ENCODE measurements around the gene TFEB. TPM values are rescaled to one million over a fixed set of nuclear protein-coding genes. Genes with fewer than 3 reads are reported as not detected.

TFEB gene
- total and polyA plus RNA-seq, 2 donors (not counting 3 experiments of a cell fraction or from before 2014, with no cell fraction given) = 4.9 to 6.6 TPM

GRCh38 chr6:41733707-41734665 is 1.4 kb downstream of the TFEB start:
- Histone ChIP-seq H3K4me2 (ENCODE audit: insufficient read depth, low read length) (peak overlapping the region; percentile 72), H3K36me3 (ENCODE audit: control insufficient read depth in 2 of 2, extremely low read depth in 1 of 2, insufficient read depth in 2 of 2, low read length in 2 of 2) (no peaks in the 10 kb centered on the region), H3K27ac (ENCODE audit: insufficient read depth, low read depth, low read length) (no peak overlapping the region), H3K4me1 (ENCODE audit: control insufficient read depth, extremely low read depth, insufficient read depth, low read length) (peaks cover 20% of the 10 kb centered on the region), H3K9ac (replicated peaks; ENCODE audit: extremely low read depth, insufficient read depth, low read length) (no peak overlapping the region), H3K4me3 (replicated peaks in 1 of 3; ENCODE audit: insufficient read depth in 1 of 3, low read depth in 1 of 3, low read length in 3 of 3) (peak overlapping the region; percentile 47 to 75 (median 70)), H3K9me3 (replicated peaks; ENCODE audit: control insufficient read depth, insufficient read depth, low read length) (no peaks in the 10 kb centered on the region), H3K79me2 (ENCODE audit: control insufficient read depth, insufficient read depth, low read length) (no peaks in the 10 kb centered on the region), H4K20me1 (replicated peaks; ENCODE audit: control insufficient read depth, extremely low read depth, insufficient read depth, low read length) (no peaks in the 10 kb centered on the region), H2AFZ (ENCODE audit: low read depth, low read length) (peak overlapping the region; percentile 91), H3K27me3 (ENCODE audit: control insufficient read depth in 2 of 2, insufficient read depth in 2 of 2, low read length in 2 of 2) (no peaks in the 10 kb centered on the region), H3K9me1 (replicated peaks; ENCODE audit: control insufficient read depth, extremely low read depth, insufficient read depth, low read length) (no peaks in the 10 kb centered on the region)
- BruUV-seq (replicated peaks) = no TSS peak
- ChIA-PET POLR2A (interaction anchor here (0.7 kb wide), 1 partner anchor 17 kb away, joined by 8 read pairs; no protein-coding TSS in a partner anchor), CTCF (interaction anchor here (0.7 to 2.5 kb wide), 22 partner anchors 12 to 187 kb away, joined by 3 to 19 read pairs (median 4); partner anchors contain the start of genes BYSL, FRS3, MED20 and TOMM6)
- intact Hi-C loops (cut with micrococcal nuclease) = loop anchor here (1.0 to 2.0 kb wide), 3 partner anchors 27 to 53 kb away; partner anchors contain the start of gene TOMM6
- dilution Hi-C loops (cut with MboI; ENCODE audit: extremely low pct_ligation_motif_present, low sequenced_read_pairs) = no loop called here
- DNase-seq (ENCODE audit: low read depth, low spot score) (peak; percentile 71), FAIRE-seq (peak; percentile 63)
- TF ChIP-seq JUN (IDR thresholded peaks at IDR 0.05; ENCODE audit: borderline replicate concordance, insufficient read depth, insufficient read length, low read depth) (no peak), MAX (IDR thresholded peaks at IDR 0.05; ENCODE audit: insufficient read depth, insufficient read length) (no peak), POLR2AphosphoS5 (IDR thresholded peaks at IDR 0.05; ENCODE audit: insufficient read depth, low read depth, low read length) (peak; percentile 31), POLR2A (IDR thresholded peaks at IDR 0.05; ENCODE audit: low read depth, low read length) (no peak)

DNA sequence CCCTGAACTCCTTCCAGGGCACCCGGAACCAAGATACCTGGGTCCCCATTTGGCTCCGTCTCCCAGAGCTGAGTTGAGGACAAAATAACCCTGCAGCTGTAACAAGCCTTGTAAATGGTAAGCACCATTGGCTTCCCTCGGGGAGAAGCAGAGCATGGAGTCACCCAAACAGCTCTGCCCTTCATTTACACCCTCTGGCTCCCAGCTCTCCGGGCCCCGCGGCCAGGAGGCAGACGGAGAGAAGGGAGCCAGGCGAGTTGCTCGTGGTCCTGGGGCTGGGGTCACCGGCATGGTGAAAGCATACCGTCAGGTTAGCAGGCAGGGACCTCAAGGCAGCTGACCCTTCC is 2.1 kb downstream of the TFEB start:
- dilution Hi-C loops (cut with MboI; ENCODE audit: extremely low pct_ligation_motif_present, low sequenced_read_pairs) = no loop called here
- CTCF ChIA-PET = interaction anchor here (1.2 to 2.5 kb wide), 8 partner anchors 12 to 131 kb away, joined by 3 to 19 read pairs (median 8); partner anchors contain the start of gene TOMM6
- no TSS peak for BruUV-seq (replicated peaks)

More for the DNA sequence above, 2.1 kb downstream of the TFEB start:
- no peaks in the 10 kb centered on the region for H3K9me1 ChIP-seq (replicated peaks; ENCODE audit: control insufficient read depth, extremely low read depth, insufficient read depth, low read length)
- intact Hi-C loops (cut with micrococcal nuclease) = loop anchor here (1.0 kb wide), 1 partner anchor 35 kb away; no protein-coding TSS in a partner anchor
- POLR2A ChIA-PET = no interaction called here
- TF ChIP-seq POLR2AphosphoS5 (IDR thresholded peaks at IDR 0.05; ENCODE audit: insufficient read depth, low read depth, low read length) (no peak), EZH2 (IDR thresholded peaks at IDR 0.05; ENCODE audit: borderline replicate concordance, low read depth, low read length, severe bottlenecking) (no peak), JUN (IDR thresholded peaks at IDR 0.05; ENCODE audit: borderline replicate concordance, insufficient read depth, insufficient read length, low read depth) (no peak), FOS (IDR thresholded peaks at IDR 0.05; ENCODE audit: borderline replicate concordance, insufficient read depth, low read length) (no peak), POLR2A (IDR thresholded peaks at IDR 0.05; ENCODE audit: low read depth, low read length) (no peak), MAX (IDR thresholded peaks at IDR 0.05; ENCODE audit: insufficient read depth, insufficient read length) (no peak), GATA2 (IDR thresholded peaks at IDR 0.05; ENCODE audit: insufficient read depth, insufficient read length, low read depth, low read length) (no peak), MYC (IDR thresholded peaks at IDR 0.05; ENCODE audit: low read depth, low read length) (no peak)
- TF ChIP-seq, protein P1, sequence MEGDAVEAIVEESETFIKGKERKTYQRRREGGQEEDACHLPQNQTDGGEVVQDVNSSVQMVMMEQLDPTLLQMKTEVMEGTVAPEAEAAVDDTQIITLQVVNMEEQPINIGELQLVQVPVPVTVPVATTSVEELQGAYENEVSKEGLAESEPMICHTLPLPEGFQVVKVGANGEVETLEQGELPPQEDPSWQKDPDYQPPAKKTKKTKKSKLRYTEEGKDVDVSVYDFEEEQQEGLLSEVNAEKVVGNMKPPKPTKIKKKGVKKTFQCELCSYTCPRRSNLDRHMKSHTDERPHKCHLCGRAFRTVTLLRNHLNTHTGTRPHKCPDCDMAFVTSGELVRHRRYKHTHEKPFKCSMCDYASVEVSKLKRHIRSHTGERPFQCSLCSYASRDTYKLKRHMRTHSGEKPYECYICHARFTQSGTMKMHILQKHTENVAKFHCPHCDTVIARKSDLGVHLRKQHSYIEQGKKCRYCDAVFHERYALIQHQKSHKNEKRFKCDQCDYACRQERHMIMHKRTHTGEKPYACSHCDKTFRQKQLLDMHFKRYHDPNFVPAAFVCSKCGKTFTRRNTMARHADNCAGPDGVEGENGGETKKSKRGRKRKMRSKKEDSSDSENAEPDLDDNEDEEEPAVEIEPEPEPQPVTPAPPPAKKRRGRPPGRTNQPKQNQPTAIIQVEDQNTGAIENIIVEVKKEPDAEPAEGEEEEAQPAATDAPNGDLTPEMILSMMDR (IDR thresholded peaks at IDR 0.05; ENCODE audit: extremely low read depth in 1 of 2, insufficient read depth in 1 of 2, low read depth in 1 of 2, low read length in 2 of 2) = no peak
- H2AFZ ChIP-seq (ENCODE audit: low read depth, low read length) = peak overlapping the region; percentile 91
- no peaks in the 10 kb centered on the region for H3K27me3 ChIP-seq (ENCODE audit: control insufficient read depth in 2 of 2, insufficient read depth in 2 of 2, low read length in 2 of 2)
- no peaks in the 10 kb centered on the region for H4K20me1 ChIP-seq (replicated peaks; ENCODE audit: control insufficient read depth, extremely low read depth, insufficient read depth, low read length)
- H3K27ac ChIP-seq (ENCODE audit: insufficient read depth, low read depth, low read length) = no peak overlapping the region
- no peak overlapping the region for H3K9ac ChIP-seq (replicated peaks; ENCODE audit: extremely low read depth, insufficient read depth, low read length)
- no peaks in the 10 kb centered on the region for H3K9me3 ChIP-seq (replicated peaks; ENCODE audit: control insufficient read depth, insufficient read depth, low read length)
- DNase-seq (ENCODE audit: low read depth, low spot score) (no peak), FAIRE-seq (no peak)
- H3K4me3 ChIP-seq (replicated peaks in 1 of 3; ENCODE audit: insufficient read depth in 1 of 3, low read depth in 1 of 3, low read length in 3 of 3) = peak overlapping the region in 1 of 3 experiments; percentile 70
- no peaks in the 10 kb centered on the region for H3K36me3 ChIP-seq (ENCODE audit: control insufficient read depth in 2 of 2, extremely low read depth in 1 of 2, insufficient read depth in 2 of 2, low read length in 2 of 2)
- peaks cover 20% of the 10 kb centered on the region for H3K4me1 ChIP-seq (ENCODE audit: control insufficient read depth, extremely low read depth, insufficient read depth, low read length)
- no peaks in the 10 kb centered on the region for H3K79me2 ChIP-seq (ENCODE audit: control insufficient read depth, insufficient read depth, low read length)
- H3K4me2 ChIP-seq (ENCODE audit: insufficient read depth, low read length) = peak overlapping the region; percentile 72

Data from endothelial cell of umbilical vein (primary cell).